SU-DHL-6 (cell line): ENCODE results near the gene DGKB.

ENCODE experiments used
- EZH2phosphoT487 ChIP-seq: fragments of 200-600 bp; sonication (generic), shearing (Covaris generic); conservative IDR thresholded peaks from 2 replicates; pipeline ENCODE4 v1.6.1; 2018; ENCODE audit warnings: mild to moderate bottlenecking, antibody characterized with exemption, low read length, moderate library complexity, mixed read lengths
- TF ChIP-seq, protein P1 (sequence below): fragments of 200-600 bp; sonication (generic); IDR thresholded peaks from one replicate; pipeline ENCODE4 v1.5.1; 2017; ENCODE audit warnings: antibody characterized with exemption, mild to moderate bottlenecking, low read length, moderate library complexity; ENCODE audit not compliant: insufficient read depth, poor library complexity, severe bottlenecking

GRCh38 chr7:14911077-14911476 is 8.5 kb upstream of the DGKB start:
- TF ChIP-seq, protein P1, sequence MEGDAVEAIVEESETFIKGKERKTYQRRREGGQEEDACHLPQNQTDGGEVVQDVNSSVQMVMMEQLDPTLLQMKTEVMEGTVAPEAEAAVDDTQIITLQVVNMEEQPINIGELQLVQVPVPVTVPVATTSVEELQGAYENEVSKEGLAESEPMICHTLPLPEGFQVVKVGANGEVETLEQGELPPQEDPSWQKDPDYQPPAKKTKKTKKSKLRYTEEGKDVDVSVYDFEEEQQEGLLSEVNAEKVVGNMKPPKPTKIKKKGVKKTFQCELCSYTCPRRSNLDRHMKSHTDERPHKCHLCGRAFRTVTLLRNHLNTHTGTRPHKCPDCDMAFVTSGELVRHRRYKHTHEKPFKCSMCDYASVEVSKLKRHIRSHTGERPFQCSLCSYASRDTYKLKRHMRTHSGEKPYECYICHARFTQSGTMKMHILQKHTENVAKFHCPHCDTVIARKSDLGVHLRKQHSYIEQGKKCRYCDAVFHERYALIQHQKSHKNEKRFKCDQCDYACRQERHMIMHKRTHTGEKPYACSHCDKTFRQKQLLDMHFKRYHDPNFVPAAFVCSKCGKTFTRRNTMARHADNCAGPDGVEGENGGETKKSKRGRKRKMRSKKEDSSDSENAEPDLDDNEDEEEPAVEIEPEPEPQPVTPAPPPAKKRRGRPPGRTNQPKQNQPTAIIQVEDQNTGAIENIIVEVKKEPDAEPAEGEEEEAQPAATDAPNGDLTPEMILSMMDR = no peak
- TF ChIP-seq EZH2phosphoT487 = no peak
